Epithelial cell of alveolus of lung (primary cell): ENCODE measurements around the gene SIPA1L2. TPM values are rescaled to one million over a fixed set of nuclear protein-coding genes. Genes with fewer than 3 reads are reported as not detected.

Source experiments
- total RNA-seq: library from RNA; depleted of rRNA; stranded (reverse); fragments of >200 nt; gene quantifications from 2 replicates; pipeline ENCODE4 v1.2.1, GENCODE V29; 2015

SIPA1L2 gene
- 4.9 and 12.5 TPM in 2 replicates for total RNA-seq

GRCh38 chr1:232630047-232630893, at the start of gene SIPA1L2:
Gene SIPA1L2, minus strand, starts transcription at chr1:232630133. Its CDS starts 114,794 bp downstream, at chr1:232515339.

Other genes with a start within 250 kb of the SIPA1L2 start
- gene MAP10, start 175.3 kb upstream of the SIPA1L2 start, total RNA-seq, result 1.2 and 2.7 TPM in 2 replicates